Brain pericyte (primary cell): ENCODE results near the gene RANGRF.

Experiments
- DNase-seq: peaks from one replicate; pipeline ENCODE4 v3.0.0-alpha.2; 2012; ENCODE audit warnings: low read depth, low spot score

The RANGRF gene

GRCh38 chr17:8312726-8313600, 24.5 kb downstream of the RANGRF start:
- DNase-seq = no peak

GRCh38 chr17:8314797-8315763, 26.6 kb downstream of the RANGRF start:
- no peak for DNase-seq

GRCh38 chr17:8315764-8316217, 27.3 kb downstream of the RANGRF start:
- no peak for DNase-seq

- DNase-seq = no peak
Measured at GRCh38 chr17:8318010-8318935, 29.8 kb downstream of the RANGRF start.

- no peak for DNase-seq
Measured at GRCh38 chr17:8320262-8320661, 31.8 kb downstream of the RANGRF start.

- DNase-seq = no peak
Measured at GRCh38 chr17:8320990-8321389, 32.5 kb downstream of the RANGRF start.

GRCh38 chr17:8322061-8322460, 33.6 kb downstream of the RANGRF start:
- no peak for DNase-seq

- DNase-seq = no peak
Measured at GRCh38 chr17:8324132-8324531, 35.7 kb downstream of the RANGRF start.

GRCh38 chr17:8324923-8325322, 36.5 kb downstream of the RANGRF start:
- no peak for DNase-seq

- DNase-seq = no peak
Measured at GRCh38 chr17:8326511-8327302, 38.2 kb downstream of the RANGRF start.

- no peak for DNase-seq
Measured at GRCh38 chr17:8327303-8327649, 38.8 kb downstream of the RANGRF start.

GRCh38 chr17:8332128-8332527, 43.7 kb downstream of the RANGRF start:
- DNase-seq = no peak

GRCh38 chr17:8332688-8333087, 44.2 kb downstream of the RANGRF start:
- DNase-seq = no peak

GRCh38 chr17:8333281-8333680, 44.8 kb downstream of the RANGRF start:
- no peak for DNase-seq

GRCh38 chr17:8337802-8338752, 49.6 kb downstream of the RANGRF start:
- DNase-seq = no peak

- DNase-seq = no peak
Measured at GRCh38 chr17:8338753-8339140, 50.3 kb downstream of the RANGRF start.

GRCh38 chr17:8339540-8339939, 51.1 kb downstream of the RANGRF start, which contains the start of gene ODF4:
TSS of gene ODF4 (plus strand) at chr17:8339840. CDS start at chr17:8340052, 212 bp downstream.
- DNase-seq = no peak
